GM21526 (cell line): Measurements from ENCODE around the gene GRIP1.
A peak's percentile ranks its signal among the peaks of the same experiment; 100 is the strongest.

ENCODE experiments used
- ATAC-seq: cut with Tn5 transposase; IDR thresholded peaks from one replicate; pipeline ENCODE4 v1.9.1; 2021; ENCODE audit warnings: moderate library complexity; ENCODE audit not compliant: unreplicated experiment, low FRiP score

The GRIP1 gene

GRCh38 chr12:66491853-66492252 is 187.0 kb downstream of the GRIP1 start:
- ATAC-seq, result no peak

- ATAC-seq, result no peak
Observed at GRCh38 chr12:66482351-66483203, 196.3 kb downstream of the GRIP1 start.

GRCh38 chr12:66467932-66468331 is 210.9 kb downstream of the GRIP1 start:
- no peak for ATAC-seq

- no peak for ATAC-seq
Observed at GRCh38 chr12:66461331-66461730, 217.5 kb downstream of the GRIP1 start.

- no peak for ATAC-seq
Observed at GRCh38 chr12:66459944-66460482, 218.9 kb downstream of the GRIP1 start.

- no peak for ATAC-seq
Observed at GRCh38 chr12:66456612-66457011, 222.3 kb downstream of the GRIP1 start.

GRCh38 chr12:66453844-66454243 is 225.0 kb downstream of the GRIP1 start:
- peak; percentile 68 for ATAC-seq

GRCh38 chr12:66453120-66453519 is 225.8 kb downstream of the GRIP1 start:
- no peak for ATAC-seq

GRCh38 chr12:66449531-66449930 is 229.3 kb downstream of the GRIP1 start:
- ATAC-seq, result no peak

GRCh38 chr12:66447643-66448042 is 231.2 kb downstream of the GRIP1 start:
- no peak for ATAC-seq

- no peak for ATAC-seq
Observed at GRCh38 chr12:66446276-66446675, 232.6 kb downstream of the GRIP1 start.

- no peak for ATAC-seq
Observed at GRCh38 chr12:66441905-66442559, 236.8 kb downstream of the GRIP1 start.

- no peak for ATAC-seq
Observed at GRCh38 chr12:66438601-66439000, 240.3 kb downstream of the GRIP1 start.

GRCh38 chr12:66430106-66430505 is 248.8 kb downstream of the GRIP1 start:
- no peak for ATAC-seq

GRCh38 chr12:66428870-66429269 is 250.0 kb downstream of the GRIP1 start:
- no peak for ATAC-seq

GRCh38 chr12:66428261-66428660 is 250.6 kb downstream of the GRIP1 start:
- no peak for ATAC-seq

GRCh38 chr12:66426696-66427095 is 252.2 kb downstream of the GRIP1 start:
- no peak for ATAC-seq

GRCh38 chr12:66423266-66423665 is 255.6 kb downstream of the GRIP1 start:
- ATAC-seq, result no peak

GRCh38 chr12:66418908-66419307 is 260.0 kb downstream of the GRIP1 start:
- no peak for ATAC-seq

GRCh38 chr12:66417217-66417616 is 261.7 kb downstream of the GRIP1 start:
- ATAC-seq, result no peak

GRCh38 chr12:66409195-66409871 is 269.5 kb downstream of the GRIP1 start:
- no peak for ATAC-seq
